Esophagus (tissue), 2 donors: ENCODE results near the gene LRIT3. TPM values are rescaled to one million over a fixed set of nuclear protein-coding genes. Genes with fewer than 3 reads are reported as not detected.

ENCODE experiments used
- H3K27ac ChIP-seq, 2 donors: one replicate each; pipeline ENCODE4 v1.5.1; 2013; ENCODE audit warnings: low read depth in 2 of 2, mild to moderate bottlenecking in 2 of 2, inconsistent platforms in 1 of 2, low read length in 1 of 2, moderate library complexity in 1 of 2
- H3K27me3 ChIP-seq, 2 donors: one replicate each; pipeline ENCODE4 v1.6.1; 2013; ENCODE audit warnings: low read length in 2 of 2, control low read depth in 1 of 2, mild to moderate bottlenecking in 1 of 2; ENCODE audit not compliant: insufficient read depth in 2 of 2, control insufficient read depth in 1 of 2
- H3K36me3 ChIP-seq, 2 donors: one replicate each; pipeline ENCODE4 v1.6.1; 2013; ENCODE audit warnings: low read length in 1 of 2; ENCODE audit not compliant: control insufficient read depth in 2 of 2, insufficient read depth in 2 of 2
- H3K4me1 ChIP-seq, 2 donors: one replicate each; pipeline ENCODE4 v1.6.1; 2013; ENCODE audit warnings: low read length in 1 of 2; ENCODE audit not compliant: control insufficient read depth in 2 of 2, insufficient read depth in 2 of 2
- H3K4me3 ChIP-seq, 2 donors: one replicate each; pipeline ENCODE4 v1.5.1; 2013; ENCODE audit warnings: low read length in 2 of 2, mild to moderate bottlenecking in 2 of 2, low read depth in 1 of 2, moderate library complexity in 1 of 2
- H3K9me3 ChIP-seq, 2 donors: one replicate each; pipeline ENCODE4 v1.6.1; 2013; ENCODE audit warnings: mild to moderate bottlenecking in 2 of 2, low read depth in 1 of 2, low read length in 1 of 2, moderate library complexity in 1 of 2; ENCODE audit not compliant: control insufficient read depth in 2 of 2, insufficient read depth in 1 of 2
- WGBS, 2 donors: extraction: QIAGEN DNeasy Blood & Tissue Kit; methylation state at CpG; one replicate each; pipeline ENCODE4 v1.1.7; 2013; 5-methylcytosine and 5-hydroxymethylcytosine counted together
- polyA plus RNA-seq, 2 donors: library from polyadenylated mRNA; stranded (reverse); fragments of 200-250 nt; gene quantifications; one replicate each; pipeline ENCODE4 v1.2.3, GENCODE V29; 2013
- donor health status: healthy with polysubstance abuse.
- donor health status: Bipolar disorder and iron deficiency.

The LRIT3 gene
- polyA plus RNA-seq = under 1 TPM; 0.11 to 0.24 TPM

- no peak within 1 kb of the TSS for H3K4me3 ChIP-seq
- WGBS, 2 donors = 60 to 77% methylated on average over 5 of the region's 5 CpGs
Measured at GRCh38 chr4:109847896-109848442, at the start of gene LRIT3. TSS of gene LRIT3 (plus strand) at chr4:109848107. CDS start at chr4:109848202, 95 bp downstream.

GRCh38 chr4:109798866-109799265 lies 49.0 kb upstream of the LRIT3 start:
- H3K4me1 ChIP-seq = no peaks in the 10 kb centered on the region
- peaks cover 0 to 3% of the 10 kb centered on the region in 2 donors for H3K9me3 ChIP-seq
- H3K27ac ChIP-seq = no peak overlapping the region
- no peak overlapping the region for H3K4me3 ChIP-seq
- no peaks in the 10 kb centered on the region for H3K36me3 ChIP-seq
- H3K27me3 ChIP-seq = no peaks in the 10 kb centered on the region

More at GRCh38 chr4:109847896-109848442, at the start of gene LRIT3:
- no peaks in the 10 kb centered on the region for H3K36me3 ChIP-seq
- H3K9me3 ChIP-seq = no peaks in the 10 kb centered on the region
- no peak within 1 kb of the TSS for H3K27ac ChIP-seq
- H3K27me3 ChIP-seq = no peaks in the 10 kb centered on the region
- H3K4me1 ChIP-seq = no peaks in the 10 kb centered on the region

- no peak overlapping the region for H3K27ac ChIP-seq
- no peaks in the 10 kb centered on the region for H3K4me1 ChIP-seq
- WGBS, 2 donors = 43 to 61% methylated on average over 4 of the region's 4 CpGs
- H3K9me3 ChIP-seq = peaks cover 0 to 3% of the 10 kb centered on the region in 2 donors
- H3K36me3 ChIP-seq = no peaks in the 10 kb centered on the region
- no peaks in the 10 kb centered on the region for H3K27me3 ChIP-seq
- H3K4me3 ChIP-seq = peak overlapping the region in 1 of 2 donors; percentile 15
Measured at GRCh38 chr4:109801099-109801789, 46.7 kb upstream of the LRIT3 start.

- 28 to 33% methylated on average over 2 of the region's 2 CpGs for WGBS, 2 donors
Measured at GRCh38 chr4:109801895-109802319, 46.0 kb upstream of the LRIT3 start, which contains the start of gene CFI. TSS of gene CFI (minus strand) at chr4:109801999. CDS start at chr4:109801971, 28 bp downstream.

GRCh38 chr4:109803924-109804571 lies 43.9 kb upstream of the LRIT3 start:
- no peaks in the 10 kb centered on the region for H3K4me1 ChIP-seq
- 26 to 33% methylated on average over 4 of the region's 4 CpGs for WGBS, 2 donors
- H3K9me3 ChIP-seq = no peaks in the 10 kb centered on the region
- H3K27ac ChIP-seq = no peak overlapping the region
- no peaks in the 10 kb centered on the region for H3K27me3 ChIP-seq
- H3K4me3 ChIP-seq = no peak overlapping the region
- no peaks in the 10 kb centered on the region for H3K36me3 ChIP-seq

More at GRCh38 chr4:109801895-109802319, 46.0 kb upstream of the LRIT3 start, which contains the start of gene CFI:
- Histone ChIP-seq H3K27me3 (no peaks in the 10 kb centered on the region), H3K4me1 (no peaks in the 10 kb centered on the region), H3K9me3 (no peaks in the 10 kb centered on the region), H3K36me3 (no peaks in the 10 kb centered on the region), H3K27ac (no peak within 1 kb of the TSS), H3K4me3 (peak within 1 kb of the TSS in 1 of 2 donors; percentile 15)

DNA sequence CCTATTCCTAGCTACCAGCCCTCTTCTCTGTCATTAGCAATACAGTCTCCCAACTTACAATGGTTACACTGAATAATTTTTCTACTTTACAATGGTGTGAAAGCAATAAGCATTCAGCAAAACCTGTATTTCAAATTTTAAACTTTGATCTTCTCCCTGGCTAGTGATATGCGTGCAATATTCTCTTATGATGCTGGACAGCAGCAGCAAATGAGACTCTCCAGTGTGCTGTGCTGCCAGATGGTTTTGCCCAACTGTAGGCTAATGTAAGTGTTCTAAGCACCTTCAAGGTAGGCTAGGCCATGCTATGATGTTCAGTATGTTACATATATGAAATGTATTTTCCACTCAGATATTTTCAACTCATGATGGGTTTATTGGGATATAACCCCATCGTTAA lies 38.3 kb upstream of the LRIT3 start:
- Histone ChIP-seq H3K9me3 (no peaks in the 10 kb centered on the region), H3K27ac (no peak overlapping the region)
- WGBS, 2 donors = 85 to 94% methylated on average over 2 of the region's 2 CpGs

DNA sequence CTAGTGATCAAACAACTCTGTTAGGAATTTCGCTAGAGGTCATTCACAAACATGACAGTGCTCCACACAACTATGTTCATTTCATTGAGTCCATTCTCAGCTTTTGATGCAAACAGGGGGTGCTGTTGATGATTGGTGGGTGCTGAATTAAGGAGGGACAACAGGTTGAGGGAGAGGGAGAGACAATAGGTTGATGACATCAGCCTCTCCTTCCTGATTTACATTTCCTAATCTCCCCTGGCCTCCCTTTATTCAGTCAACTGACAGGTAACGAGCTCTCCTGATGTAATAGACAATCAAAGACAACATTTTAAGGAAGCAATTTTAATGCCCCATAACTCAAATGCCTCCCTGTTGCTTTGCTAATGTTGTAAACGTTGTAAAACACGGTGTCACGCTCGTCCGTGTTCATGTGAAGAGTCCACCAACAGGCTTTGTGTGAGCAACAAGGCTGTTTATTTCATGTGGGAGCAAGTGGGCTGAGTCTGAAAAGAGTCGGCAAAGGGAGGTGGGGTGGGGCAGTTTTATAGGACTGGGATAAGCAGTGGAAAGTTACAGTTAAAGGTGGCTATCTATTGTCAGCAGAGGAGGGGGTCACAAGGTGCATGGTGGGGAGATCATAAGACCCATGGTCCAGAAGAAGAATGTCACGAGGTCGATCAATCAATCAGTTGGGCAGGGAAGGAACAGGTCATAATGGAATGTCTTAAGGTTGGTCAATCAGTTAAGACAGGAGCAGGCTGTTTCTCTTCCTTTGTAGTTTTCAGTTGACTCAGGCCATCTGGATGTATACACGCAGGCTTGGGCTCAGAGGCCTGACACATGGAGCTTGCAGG lies 37.1 kb upstream of the LRIT3 start:
- no peak overlapping the region for H3K27ac ChIP-seq
- 69% methylated on average over 11 of the region's 11 CpGs for WGBS, 2 donors

More for the DNA sequence above, 38.3 kb upstream of the LRIT3 start:
- Histone ChIP-seq H3K36me3 (no peaks in the 10 kb centered on the region), H3K4me1 (no peaks in the 10 kb centered on the region), H3K4me3 (no peak overlapping the region), H3K27me3 (no peaks in the 10 kb centered on the region)

GRCh38 chr4:109811707-109812106 lies 36.2 kb upstream of the LRIT3 start:
- 38 to 42% methylated on average over 3 of the region's 3 CpGs for WGBS, 2 donors
- Histone ChIP-seq H3K36me3 (no peaks in the 10 kb centered on the region), H3K4me3 (no peak overlapping the region), H3K4me1 (no peaks in the 10 kb centered on the region), H3K9me3 (no peaks in the 10 kb centered on the region), H3K27ac (no peak overlapping the region), H3K27me3 (no peaks in the 10 kb centered on the region)

More for the DNA sequence above, 37.1 kb upstream of the LRIT3 start:
- Histone ChIP-seq H3K27me3 (no peaks in the 10 kb centered on the region), H3K36me3 (no peaks in the 10 kb centered on the region), H3K9me3 (no peaks in the 10 kb centered on the region), H3K4me3 (no peak overlapping the region), H3K4me1 (no peaks in the 10 kb centered on the region)
